Kidney epithelial cell (primary cell): Measurements from ENCODE around the gene RAB3C. TPM values are rescaled to one million over a fixed set of nuclear protein-coding genes. Genes with fewer than 3 reads are reported as not detected.

Source experiments
- DNase-seq: peaks from one replicate; pipeline ENCODE4 v3.0.0-alpha.2; 2010; ENCODE audit warnings: low read depth
- H3K27me3 ChIP-seq: 2 replicates; pipeline ENCODE4 v1.6.0; 2011; ENCODE audit warnings: low read length; ENCODE audit not compliant: control insufficient read depth, insufficient read depth
- H3K36me3 ChIP-seq: 2 replicates; pipeline ENCODE4 v1.5.1; 2011; ENCODE audit warnings: low read length; ENCODE audit not compliant: control insufficient read depth, insufficient read depth
- H3K4me3 ChIP-seq: 2 replicates; pipeline ENCODE4 v1.5.1; 2011; ENCODE audit warnings: low read depth, mild to moderate bottlenecking, control low read depth, low read length
- CTCF ChIP-seq: IDR thresholded peaks from 2 replicates; pipeline ENCODE4 v1.5.1; 2011; ENCODE audit warnings: mild to moderate bottlenecking, moderate library complexity, low read length, control low read depth, inconsistent platforms; ENCODE audit not compliant: insufficient read depth, poor library complexity, severe bottlenecking
- total RNA-seq: library from RNA; depleted of rRNA; stranded (reverse); fragments of >200 nt; gene quantifications from 2 replicates; pipeline ENCODE4 v1.2.3, GENCODE V29; 2015

RAB3C gene
- total RNA-seq, 1 donor from 2014 or later = 0.04 TPM

GRCh38 chr5:58800861-58801540 lies 218.1 kb downstream of the RAB3C start:
- TF ChIP-seq CTCF = no peak
- no peak for DNase-seq
- no peak overlapping the region for H3K4me3 ChIP-seq
- no peaks in the 10 kb centered on the region for H3K36me3 ChIP-seq
- no peaks in the 10 kb centered on the region for H3K27me3 ChIP-seq

- TF ChIP-seq CTCF = no peak
- no peaks in the 10 kb centered on the region for H3K36me3 ChIP-seq
- no peaks in the 10 kb centered on the region for H3K27me3 ChIP-seq
- no peak for DNase-seq
- H3K4me3 ChIP-seq = no peak overlapping the region
Measured at GRCh38 chr5:58803056-58803455, 220.2 kb downstream of the RAB3C start.

- no peak for DNase-seq
- Histone ChIP-seq H3K27me3 (no peaks in the 10 kb centered on the region), H3K36me3 (no peaks in the 10 kb centered on the region), H3K4me3 (no peak overlapping the region)
- TF ChIP-seq CTCF = no peak
Measured at GRCh38 chr5:58804291-58804690, 221.4 kb downstream of the RAB3C start.

- no peak for TF ChIP-seq CTCF
- no peaks in the 10 kb centered on the region for H3K36me3 ChIP-seq
- no peak for DNase-seq
Measured at GRCh38 chr5:58810086-58810485, 227.2 kb downstream of the RAB3C start.

GRCh38 chr5:58813855-58814254 lies 231.0 kb downstream of the RAB3C start:
- Histone ChIP-seq H3K36me3 (no peaks in the 10 kb centered on the region), H3K4me3 (no peak overlapping the region), H3K27me3 (no peaks in the 10 kb centered on the region)
- no peak for TF ChIP-seq CTCF
- no peak for DNase-seq

More at GRCh38 chr5:58810086-58810485, 227.2 kb downstream of the RAB3C start:
- no peaks in the 10 kb centered on the region for H3K27me3 ChIP-seq
- no peak overlapping the region for H3K4me3 ChIP-seq

GRCh38 chr5:58816181-58816731 lies 233.4 kb downstream of the RAB3C start:
- Histone ChIP-seq H3K27me3 (no peaks in the 10 kb centered on the region), H3K4me3 (no peak overlapping the region), H3K36me3 (no peaks in the 10 kb centered on the region)
- TF ChIP-seq CTCF = no peak
- no peak for DNase-seq
